Activated naive CD4-positive, alpha-beta T cell treated with anti-CD3 and anti-CD28 coated beads, Interleukin-2, amount 50 U/mL, for 16 hours (primary cell): ENCODE data around the gene TCERG1L.

Experiments used
- DNase-seq: peaks from one replicate; pipeline ENCODE4 v3.0.0-alpha.2; 2020

TCERG1L gene

DNA sequence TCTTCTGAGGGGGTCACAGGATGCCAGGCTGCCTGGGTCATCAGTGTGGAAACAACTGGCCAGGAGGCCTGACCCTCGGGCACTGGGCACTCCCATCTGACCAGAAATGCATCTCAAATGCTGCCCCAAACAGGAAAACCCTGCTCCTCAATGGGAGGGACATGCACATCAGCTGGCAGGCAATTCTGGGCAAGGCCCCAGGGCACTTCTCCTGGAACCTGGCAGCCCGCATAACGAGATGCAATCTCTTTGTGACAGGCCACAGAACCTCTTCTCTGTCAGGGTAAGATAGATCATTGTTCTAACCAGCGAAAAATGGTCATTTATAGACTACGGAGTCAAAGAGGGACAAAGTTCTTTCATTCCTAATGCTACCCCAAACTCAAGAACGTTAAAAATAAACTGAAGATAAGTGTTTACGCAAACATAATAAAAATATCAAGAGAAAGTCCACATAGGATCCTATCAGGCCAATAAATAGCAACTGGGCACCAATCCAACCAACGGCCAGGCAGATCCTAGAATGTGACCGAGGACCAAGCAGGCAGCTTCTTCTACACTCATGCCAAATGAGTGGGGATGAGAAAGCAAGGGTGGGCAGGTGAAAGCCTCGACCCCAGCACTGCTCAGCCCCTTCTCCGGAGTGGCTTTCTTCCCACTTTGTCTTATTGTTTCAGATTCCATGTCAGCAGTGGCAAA lies 212.3 kb downstream of the TCERG1L start:
- DNase-seq: no peak

DNA sequence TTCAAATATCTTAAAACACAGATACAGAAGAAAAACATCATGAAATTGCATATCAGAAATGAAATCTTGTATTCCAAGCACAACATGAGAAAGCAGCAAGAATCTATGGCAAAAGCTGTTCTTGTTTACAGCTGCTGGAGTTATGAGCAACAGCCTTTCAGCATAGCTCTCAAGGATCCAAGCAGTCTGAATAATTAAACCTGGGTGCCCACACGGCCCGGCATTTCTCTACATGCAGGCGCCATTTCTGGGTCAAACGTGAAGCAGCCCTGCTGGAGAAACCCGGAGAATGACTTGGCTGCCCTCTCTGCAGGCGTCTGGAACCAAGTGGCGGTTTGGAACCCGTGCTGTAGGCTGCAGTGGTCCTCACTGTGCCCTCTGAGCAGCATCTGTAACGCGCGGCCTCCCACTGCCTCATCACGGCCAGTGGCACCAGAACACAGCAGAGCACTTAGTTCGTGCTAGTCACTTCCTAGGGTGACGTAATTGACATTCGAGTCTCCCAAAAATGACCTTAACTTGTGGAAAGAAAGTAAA lies 213.0 kb downstream of the TCERG1L start:
- no peak for DNase-seq

GRCh38 chr10:131096031-131096430 lies 215.5 kb downstream of the TCERG1L start:
- DNase-seq: no peak

DNA sequence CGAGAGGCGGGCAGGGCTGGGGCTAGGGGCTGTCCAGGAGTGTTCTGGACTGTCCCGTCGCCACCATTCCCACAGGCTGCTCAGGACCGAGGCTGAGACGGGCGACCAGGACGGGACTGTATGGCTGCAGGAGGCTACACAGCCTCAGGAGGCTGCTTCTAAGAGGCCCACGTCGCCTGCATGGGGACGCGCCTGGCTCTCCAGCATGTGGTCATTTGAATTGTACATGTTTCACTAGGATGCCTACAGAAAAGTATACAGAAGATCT lies 216.3 kb downstream of the TCERG1L start:
- DNase-seq: no peak

GRCh38 chr10:131094527-131095312 lies 216.8 kb downstream of the TCERG1L start:
- no peak for DNase-seq

DNA sequence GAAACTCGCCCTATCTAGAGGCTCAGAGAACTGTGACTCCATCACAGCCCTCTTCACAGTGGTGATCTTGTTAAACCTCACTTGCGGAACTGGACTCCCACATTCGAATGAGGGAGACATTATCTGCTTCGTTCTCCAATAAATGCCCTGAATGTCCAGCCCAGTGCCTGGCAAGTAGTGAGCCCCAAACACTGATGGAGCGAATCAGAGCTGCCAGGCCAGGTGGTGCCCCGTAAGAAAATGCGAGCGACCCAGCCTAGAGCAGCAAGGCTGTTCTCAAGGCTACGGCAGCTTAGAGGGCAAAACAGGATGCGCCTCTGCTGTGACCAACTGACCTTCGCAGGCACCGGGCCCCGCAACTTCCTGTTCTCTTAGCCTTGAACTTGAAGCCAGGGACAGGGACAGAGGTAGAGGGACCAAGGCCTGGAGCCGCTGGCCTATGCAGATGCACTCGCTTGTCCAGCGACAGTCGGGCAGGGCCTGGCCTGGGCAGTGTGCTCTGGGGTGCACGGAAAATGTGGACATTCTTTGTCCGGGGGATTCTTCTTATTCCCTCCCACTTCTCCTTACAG lies 217.6 kb downstream of the TCERG1L start:
- no peak for DNase-seq

DNA sequence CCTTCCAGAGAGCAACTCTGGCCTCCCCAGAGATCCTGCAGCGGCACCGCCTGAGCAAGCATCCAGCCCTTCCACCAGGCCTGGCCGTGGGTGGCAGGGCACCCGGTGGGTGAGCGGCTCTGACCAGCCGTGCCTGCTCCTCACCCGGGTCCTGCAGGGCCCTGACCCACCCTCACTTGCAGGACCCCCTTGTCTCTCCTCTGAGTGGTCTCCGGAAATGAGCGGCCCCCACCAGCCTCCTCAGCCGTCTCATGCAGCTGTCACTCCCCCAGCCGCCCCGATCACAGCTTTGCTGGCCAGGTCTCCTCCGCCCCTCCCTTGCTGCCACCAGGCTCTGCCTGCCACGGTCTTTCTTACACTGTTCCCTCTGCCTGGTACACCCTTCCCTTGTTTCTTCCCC lies 218.2 kb downstream of the TCERG1L start:
- no peak for DNase-seq

GRCh38 chr10:131092876-131093275 lies 218.6 kb downstream of the TCERG1L start:
- DNase-seq: no peak

- no peak for DNase-seq
Measured at GRCh38 chr10:131092386-131092785, 219.1 kb downstream of the TCERG1L start.

GRCh38 chr10:131091682-131092081 lies 219.8 kb downstream of the TCERG1L start:
- no peak for DNase-seq

DNA sequence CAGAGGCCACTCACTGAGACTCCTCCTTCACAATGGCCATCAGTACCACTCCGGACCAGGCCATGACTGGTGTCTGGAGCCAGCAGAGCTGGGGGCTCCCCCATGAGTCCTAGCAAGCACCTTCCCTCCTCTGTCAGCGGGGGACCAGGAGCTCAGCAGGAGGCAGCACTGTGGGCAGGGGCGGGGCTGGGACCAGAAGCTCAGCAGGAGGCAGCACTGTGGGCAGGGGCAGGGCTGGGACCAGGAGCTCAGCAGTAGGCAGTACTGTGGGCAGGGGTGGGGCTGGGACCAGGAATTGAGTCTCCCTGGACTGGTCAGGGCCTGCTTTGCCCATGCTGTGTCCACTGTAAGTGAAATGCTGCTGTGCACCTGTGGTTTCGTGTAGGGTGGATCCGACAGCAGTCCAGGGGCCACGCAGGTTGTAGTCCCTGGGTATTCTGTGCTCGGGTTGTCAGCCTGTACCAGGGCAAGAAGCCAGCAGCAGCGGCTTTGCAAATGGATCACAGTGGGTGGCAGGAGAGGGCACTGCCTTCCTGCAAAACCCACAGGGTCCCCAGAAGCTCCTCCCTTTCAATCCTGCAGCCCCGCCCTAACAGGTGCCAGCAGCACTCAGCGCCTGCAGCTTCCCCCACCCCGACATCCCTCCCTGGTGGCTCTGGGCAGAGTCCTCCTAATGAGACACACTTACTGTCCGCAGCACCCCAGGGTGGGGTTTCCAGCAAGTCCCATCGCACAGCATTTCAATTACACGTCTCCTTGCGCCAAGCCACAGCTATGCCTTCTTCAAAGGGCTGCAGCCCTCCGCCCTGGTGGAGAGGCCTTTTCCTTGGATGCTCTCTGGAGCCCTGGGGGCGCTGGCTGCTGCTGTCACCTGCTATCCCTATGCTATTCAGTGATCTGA lies 220.5 kb downstream of the TCERG1L start:
- no peak for DNase-seq

GRCh38 chr10:131089861-131090260 lies 221.7 kb downstream of the TCERG1L start:
- DNase-seq: no peak

- DNase-seq: no peak
Measured at GRCh38 chr10:131089150-131089549, 222.4 kb downstream of the TCERG1L start.

DNA sequence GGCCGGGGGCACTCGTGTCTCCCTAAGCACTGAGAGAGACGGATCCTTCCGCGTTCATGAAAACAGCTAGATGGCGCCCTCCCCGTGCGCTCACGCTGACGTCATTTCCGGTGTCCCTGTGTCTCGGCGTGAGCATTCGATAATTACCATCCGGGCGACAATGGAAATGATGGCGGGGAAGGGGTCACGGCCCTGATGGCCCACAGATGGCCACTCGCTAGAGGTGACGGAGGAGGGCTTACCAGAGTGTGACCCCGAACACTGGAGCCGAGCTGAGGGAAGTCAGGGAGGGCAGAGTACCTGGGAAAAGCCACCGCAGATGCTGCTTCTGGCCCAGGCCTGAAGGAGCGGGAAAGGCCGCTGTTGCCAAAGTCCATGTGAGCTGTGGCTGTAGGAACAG lies 222.9 kb downstream of the TCERG1L start:
- DNase-seq: no peak

GRCh38 chr10:131087464-131088215 lies 223.9 kb downstream of the TCERG1L start:
- DNase-seq: no peak

DNA sequence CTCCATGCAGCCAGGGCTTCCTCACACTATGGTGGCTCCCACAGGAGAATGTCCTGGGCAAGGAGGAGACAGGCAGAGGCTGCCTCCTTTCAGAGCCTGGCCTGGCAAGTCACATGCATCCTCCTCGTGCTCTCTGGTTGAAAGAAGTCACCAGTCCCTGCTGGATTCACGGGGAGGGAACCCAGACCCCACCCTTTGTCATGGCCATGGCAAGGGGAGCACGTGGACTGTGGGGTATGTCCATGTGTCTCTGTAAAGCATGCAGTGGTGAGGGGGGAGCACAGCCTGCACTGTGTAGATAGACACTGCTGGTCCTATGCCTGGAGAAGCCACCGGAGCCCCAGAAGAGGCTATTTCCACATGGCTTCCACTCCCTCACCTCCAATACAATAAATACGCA lies 225.0 kb downstream of the TCERG1L start:
- no peak for DNase-seq

GRCh38 chr10:131086094-131086493 lies 225.4 kb downstream of the TCERG1L start:
- DNase-seq: no peak

DNA sequence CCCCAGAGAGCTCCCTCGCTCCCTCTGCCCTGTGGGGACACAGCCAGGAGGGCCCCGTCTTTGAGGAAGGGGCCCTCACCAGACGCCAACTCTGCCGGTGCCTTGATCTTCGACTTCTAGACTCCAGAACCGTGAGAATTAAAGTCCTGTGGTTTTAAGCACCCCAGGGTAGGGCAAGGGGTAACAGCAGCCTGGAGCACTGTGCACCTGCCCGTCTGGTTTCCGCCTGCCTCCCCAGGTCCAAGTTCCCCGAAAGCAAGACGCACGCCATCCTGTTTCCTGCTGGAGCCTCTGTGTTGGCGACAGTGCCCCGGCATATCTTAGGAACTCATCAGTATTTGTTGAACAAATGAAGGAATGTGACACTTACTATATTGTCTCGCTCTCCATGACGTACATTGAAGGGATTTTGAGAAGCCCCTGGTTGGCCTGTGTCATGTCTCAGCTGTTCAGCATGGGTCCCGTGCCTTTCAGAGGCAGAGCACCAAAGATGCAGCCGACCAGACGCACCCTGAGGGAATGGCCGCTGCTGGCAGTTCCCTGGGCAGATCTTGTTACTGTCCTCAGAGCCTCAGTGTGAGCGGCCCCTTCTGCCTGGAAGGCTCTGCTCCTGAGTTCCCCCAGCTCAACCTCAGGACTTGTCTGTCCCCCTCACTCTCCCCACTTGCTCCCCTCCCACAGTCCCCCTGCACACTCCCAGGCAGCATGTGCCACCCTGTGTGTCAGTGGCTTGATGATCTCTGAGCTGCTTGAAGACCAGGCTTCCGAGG lies 226.2 kb downstream of the TCERG1L start:
- no peak for DNase-seq

DNA sequence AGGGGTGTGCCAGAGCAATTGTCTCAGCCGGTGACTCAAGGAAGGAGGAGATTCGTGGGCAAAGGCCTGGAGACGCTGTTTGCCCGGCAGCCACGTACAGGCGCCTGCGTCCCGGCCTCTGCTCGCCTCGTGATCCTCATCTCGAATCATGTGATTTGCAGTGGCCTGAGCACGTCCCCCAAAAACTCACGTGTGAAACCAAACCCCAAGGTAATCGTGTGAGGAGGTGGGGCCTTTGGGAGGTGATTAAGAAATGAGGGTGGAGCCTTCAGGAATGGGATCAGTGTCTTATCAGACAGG lies 226.8 kb downstream of the TCERG1L start:
- no peak for DNase-seq

- DNase-seq: no peak
Measured at GRCh38 chr10:131083915-131084790, 227.4 kb downstream of the TCERG1L start.

DNA sequence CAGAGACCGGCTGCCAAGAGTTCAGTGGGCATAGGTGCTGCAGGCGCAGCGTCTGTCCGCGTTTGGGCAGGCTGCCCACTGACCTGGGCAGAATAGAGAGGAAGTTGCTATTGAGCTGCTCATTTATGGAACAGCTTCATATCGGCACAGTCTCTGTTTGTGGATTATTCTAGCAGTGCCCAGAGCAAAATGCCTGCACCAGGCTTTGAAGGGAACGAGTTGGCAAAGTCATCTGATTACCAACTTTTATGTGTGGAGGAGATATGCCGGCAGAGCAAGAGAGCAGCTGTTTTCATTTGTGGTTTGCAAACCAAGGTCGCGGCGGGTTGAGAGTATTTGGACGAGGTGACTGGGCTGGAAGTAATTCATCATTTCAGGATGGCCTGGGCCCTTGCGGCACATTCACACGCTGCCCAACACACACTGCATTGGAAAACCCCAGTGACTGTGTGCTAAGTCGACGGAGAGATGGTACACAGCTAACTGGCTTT lies 228.5 kb downstream of the TCERG1L start:
- no peak for DNase-seq
